NCI-H146 (cell line): ENCODE measurements around the gene MAP3K9.

Experiments
- DNase-seq: peaks from one replicate; lab custom pipeline; 2025; lab: John Stamatoyannopoulos, UW

Gene MAP3K9

GRCh38 chr14:70785556-70785955 is 23.8 kb downstream of the MAP3K9 start:
- no peak for DNase-seq

- no peak for DNase-seq
Observed at GRCh38 chr14:70784886-70785285, 24.4 kb downstream of the MAP3K9 start.

- DNase-seq, result no peak
Observed at GRCh38 chr14:70782361-70782760, 27.0 kb downstream of the MAP3K9 start.

- no peak for DNase-seq
Observed at GRCh38 chr14:70780396-70781075, 28.8 kb downstream of the MAP3K9 start.

- DNase-seq, result no peak
Observed at GRCh38 chr14:70779667-70780066, 29.6 kb downstream of the MAP3K9 start.

- DNase-seq, result no peak
Observed at GRCh38 chr14:70776197-70776596, 33.1 kb downstream of the MAP3K9 start.

- no peak for DNase-seq
Observed at GRCh38 chr14:70773182-70773862, 36.0 kb downstream of the MAP3K9 start.

GRCh38 chr14:70771781-70772212 is 37.5 kb downstream of the MAP3K9 start:
- DNase-seq, result no peak

- no peak for DNase-seq
Observed at GRCh38 chr14:70770490-70770889, 38.8 kb downstream of the MAP3K9 start.

GRCh38 chr14:70759398-70759797 is 49.9 kb downstream of the MAP3K9 start:
- DNase-seq, result no peak

- DNase-seq, result no peak
Observed at GRCh38 chr14:70755655-70756054, 53.7 kb downstream of the MAP3K9 start.

- DNase-seq, result no peak
Observed at GRCh38 chr14:70754991-70755390, 54.3 kb downstream of the MAP3K9 start.

GRCh38 chr14:70753518-70753953 is 55.8 kb downstream of the MAP3K9 start:
- no peak for DNase-seq

- no peak for DNase-seq
Observed at GRCh38 chr14:70748422-70748821, 60.9 kb downstream of the MAP3K9 start.

- DNase-seq, result no peak
Observed at GRCh38 chr14:70744641-70745040, 64.7 kb downstream of the MAP3K9 start.

GRCh38 chr14:70742316-70742715 is 67.0 kb downstream of the MAP3K9 start:
- no peak for DNase-seq

- no peak for DNase-seq
Observed at GRCh38 chr14:70741482-70741881, 67.8 kb downstream of the MAP3K9 start.

- DNase-seq, result no peak
Observed at GRCh38 chr14:70735043-70735442, 74.3 kb downstream of the MAP3K9 start.

- DNase-seq, result no peak
Observed at GRCh38 chr14:70731447-70732239, 77.7 kb downstream of the MAP3K9 start.

- DNase-seq, result no peak
Observed at GRCh38 chr14:70730393-70730792, 78.9 kb downstream of the MAP3K9 start.

GRCh38 chr14:70726651-70727375 is 82.5 kb downstream of the MAP3K9 start:
- no peak for DNase-seq

- no peak for DNase-seq
Observed at GRCh38 chr14:70724944-70725343, 84.4 kb downstream of the MAP3K9 start.
